ENCODE results near the gene TMEM121B. TPM values are rescaled to one million over a fixed set of nuclear protein-coding genes. Genes with fewer than 3 reads are reported as not detected.

TMEM121B gene
- total and polyA plus RNA-seq, 2 donors (not counting 1 experiment from before 2014, with no cell fraction given) = 0.12 TPM; not detected in 1

GRCh38 chr22:17137170-17137569 lies 16.0 kb upstream of the TMEM121B start:
- H3K9me3 ChIP-seq (ENCODE audit: control extremely low read depth in 1 of 3, control insufficient read depth in 2 of 3, insufficient read depth in 1 of 3, low read length in 2 of 3) = no peaks in the 10 kb centered on the region
- peaks cover 0 to 28% of the 10 kb centered on the region in 2 experiments for H3K36me3 ChIP-seq (replicated peaks in 1 of 2; ENCODE audit: control extremely low read depth in 1 of 2, control insufficient read depth in 1 of 2, extremely low read depth in 1 of 2, insufficient read depth in 2 of 2, low read length in 1 of 2)
- WGBS (ENCODE audit: insufficient coverage) = no CpG with 5 or more reads among the region's 4 CpGs
- ATAC-seq (ENCODE audit: low read depth) (no peak), DNase-seq (no peak)
- H3K9me3 Mint-ChIP-seq (ENCODE audit: insufficient read depth) = no peaks in the 10 kb centered on the region
- H3K79me2 ChIP-seq (ENCODE audit: control insufficient read depth, insufficient read depth, low read length) = no peaks in the 10 kb centered on the region
- ChIA-PET CTCF (no interaction called here), POLR2A (no interaction called here)
- H4K20me1 ChIP-seq (ENCODE audit: control insufficient read depth, insufficient read depth, low read length, poor library complexity, severe bottlenecking) = no peaks in the 10 kb centered on the region
- peaks cover under 1% of the 10 kb centered on the region for H3K4me1 Mint-ChIP-seq
- intact Hi-C loops (cut with micrococcal nuclease) = no loop called here
- no peak overlapping the region for H2AFZ ChIP-seq (ENCODE audit: insufficient read depth, low read depth, low read length, poor library complexity, severe bottlenecking)
- TF ChIP-seq CTCF (IDR thresholded peaks at IDR 0.05) = no peak
- no peak for TF ChIP-seq EZH2 (IDR thresholded peaks at IDR 0.05; ENCODE audit: borderline replicate concordance, insufficient read depth, low read depth, low read length, poor library complexity, severe bottlenecking)
- H3K27ac ChIP-seq (ENCODE audit: low read length in 2 of 2) = no peak overlapping the region
- H3K27me3 Mint-ChIP-seq = no peaks in the 10 kb centered on the region
- no peaks in the 10 kb centered on the region for H3K27me3 ChIP-seq (replicated peaks in 1 of 4; ENCODE audit: control extremely low read depth in 1 of 4, control insufficient read depth in 3 of 4, insufficient read depth in 4 of 4, low read length in 3 of 4)
- no peak overlapping the region for H3K4me3 ChIP-seq (ENCODE audit: control extremely low read depth in 1 of 5, extremely low read depth in 1 of 5, insufficient read depth in 1 of 5, low read depth in 2 of 5, low read length in 4 of 5)
- no peak overlapping the region for H3K27ac Mint-ChIP-seq
- no peak overlapping the region for H3K4me3 Mint-ChIP-seq
- H3K4me1 ChIP-seq (ENCODE audit: control insufficient read depth in 2 of 2, insufficient read depth in 2 of 2, low read length in 2 of 2) = peaks cover 0 to under 1% of the 10 kb centered on the region in 2 donors
- no peak overlapping the region for H3K9ac ChIP-seq (ENCODE audit: low read length)
- H3K4me2 ChIP-seq (replicated peaks; ENCODE audit: low read depth, low read length, poor library complexity, severe bottlenecking) = no peak overlapping the region

- Histone ChIP-seq H3K27ac (ENCODE audit: low read length in 2 of 2) (no peak overlapping the region), H3K9ac (ENCODE audit: low read length) (no peak overlapping the region), H2AFZ (ENCODE audit: insufficient read depth, low read depth, low read length, poor library complexity, severe bottlenecking) (no peak overlapping the region), H3K4me2 (replicated peaks; ENCODE audit: low read depth, low read length, poor library complexity, severe bottlenecking) (no peak overlapping the region), H3K4me1 (ENCODE audit: control insufficient read depth in 2 of 2, insufficient read depth in 2 of 2, low read length in 2 of 2) (peaks cover 0 to 3% of the 10 kb centered on the region in 2 donors), H3K27me3 (replicated peaks in 1 of 4; ENCODE audit: control extremely low read depth in 1 of 4, control insufficient read depth in 3 of 4, insufficient read depth in 4 of 4, low read length in 3 of 4) (no peaks in the 10 kb centered on the region), H3K79me2 (ENCODE audit: control insufficient read depth, insufficient read depth, low read length) (no peaks in the 10 kb centered on the region), H4K20me1 (ENCODE audit: control insufficient read depth, insufficient read depth, low read length, poor library complexity, severe bottlenecking) (no peaks in the 10 kb centered on the region), H3K4me3 (ENCODE audit: control extremely low read depth in 1 of 5, extremely low read depth in 1 of 5, insufficient read depth in 1 of 5, low read depth in 2 of 5, low read length in 4 of 5) (no peak overlapping the region), H3K9me3 (ENCODE audit: control extremely low read depth in 1 of 3, control insufficient read depth in 2 of 3, insufficient read depth in 1 of 3, low read length in 2 of 3) (no peaks in the 10 kb centered on the region), H3K36me3 (replicated peaks in 1 of 2; ENCODE audit: control extremely low read depth in 1 of 2, control insufficient read depth in 1 of 2, extremely low read depth in 1 of 2, insufficient read depth in 2 of 2, low read length in 1 of 2) (peaks cover 0 to 9% of the 10 kb centered on the region in 2 experiments)
- Mint-ChIP-seq H3K4me1 (peaks cover 3% of the 10 kb centered on the region), H3K9me3 (ENCODE audit: insufficient read depth) (no peaks in the 10 kb centered on the region), H3K27ac (no peak overlapping the region), H3K27me3 (no peaks in the 10 kb centered on the region), H3K4me3 (no peak overlapping the region)
- WGBS (ENCODE audit: insufficient coverage) = 94% methylated on average over 15 of the region's 15 CpGs
- TF ChIP-seq CTCF (IDR thresholded peaks at IDR 0.05) = no peak
- TF ChIP-seq EZH2 (IDR thresholded peaks at IDR 0.05; ENCODE audit: borderline replicate concordance, insufficient read depth, low read depth, low read length, poor library complexity, severe bottlenecking) = no peak
- no peak for ATAC-seq (ENCODE audit: low read depth)
- no peak for DNase-seq
- ChIA-PET POLR2A (no interaction called here), CTCF (interaction anchor here (0.7 kb wide), 1 partner anchor 37 kb away, joined by 3 read pairs; no protein-coding TSS in a partner anchor)
- intact Hi-C loops (cut with micrococcal nuclease) = no loop called here
Measured at GRCh38 chr22:17135153-17135760, 14.1 kb upstream of the TMEM121B start.
